ENCODE data around the gene USP49. TPM values are rescaled to one million over a fixed set of nuclear protein-coding genes. Genes with fewer than 3 reads are reported as not detected.

USP49 gene
- total RNA-seq, 4 donors from 2014 or later, result 2.3 to 7.9 (median 4.0) TPM

DNA sequence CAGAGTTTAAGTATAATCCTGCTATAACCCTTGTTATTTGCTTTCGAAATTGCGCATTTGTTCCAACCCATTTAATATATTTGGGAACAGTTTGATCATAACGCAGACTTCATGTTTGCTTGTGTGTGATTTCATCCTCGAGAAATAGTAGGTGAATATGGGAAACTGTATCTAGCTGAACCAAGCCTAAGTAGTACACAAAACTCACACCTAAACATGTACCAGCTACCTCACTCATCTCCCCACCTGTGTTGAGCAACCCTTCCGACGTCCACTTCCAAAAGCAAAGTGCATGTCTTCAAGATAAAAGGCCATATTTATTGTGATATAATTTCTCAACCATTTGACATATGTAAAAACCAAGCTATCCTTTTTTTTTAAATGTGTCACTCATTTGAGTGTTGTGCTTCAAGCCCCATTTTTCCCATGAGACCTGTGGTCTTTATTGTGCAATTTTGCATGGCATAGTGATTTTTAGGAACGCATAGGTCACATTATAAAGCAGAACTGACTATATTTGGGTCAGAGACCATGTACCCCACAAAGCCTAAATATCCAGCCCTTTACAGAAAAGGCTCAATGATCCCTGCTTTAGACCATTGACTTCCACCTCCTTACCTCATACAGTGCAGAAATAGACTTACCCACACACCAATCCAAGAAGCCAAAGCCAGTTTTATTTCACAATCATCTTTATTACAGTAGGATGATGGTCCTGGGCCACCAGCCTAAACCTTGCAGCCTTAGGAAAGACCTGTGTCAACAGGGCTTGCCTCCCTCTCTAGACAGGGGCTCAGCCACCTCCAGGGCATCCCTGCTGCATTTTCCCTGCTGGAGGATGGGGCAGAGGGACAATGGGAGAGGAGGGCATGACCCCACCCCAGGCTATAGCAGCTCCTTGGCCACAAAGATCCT, 39.4 kb upstream of the USP49 start:
- Histone ChIP-seq H3K27me3 (no peaks in the 10 kb centered on the region), H3K9me3 (no peaks in the 10 kb centered on the region), H3K4me3 (no peak overlapping the region), H3K4me1 (peaks cover 13 to 42% (median 22%) of the 10 kb centered on the region in 4 donors), H3K27ac (no peak overlapping the region), H3K36me3 (peaks cover 0 to 47% (median 18%) of the 10 kb centered on the region in 4 donors)
- TF ChIP-seq, protein P1, sequence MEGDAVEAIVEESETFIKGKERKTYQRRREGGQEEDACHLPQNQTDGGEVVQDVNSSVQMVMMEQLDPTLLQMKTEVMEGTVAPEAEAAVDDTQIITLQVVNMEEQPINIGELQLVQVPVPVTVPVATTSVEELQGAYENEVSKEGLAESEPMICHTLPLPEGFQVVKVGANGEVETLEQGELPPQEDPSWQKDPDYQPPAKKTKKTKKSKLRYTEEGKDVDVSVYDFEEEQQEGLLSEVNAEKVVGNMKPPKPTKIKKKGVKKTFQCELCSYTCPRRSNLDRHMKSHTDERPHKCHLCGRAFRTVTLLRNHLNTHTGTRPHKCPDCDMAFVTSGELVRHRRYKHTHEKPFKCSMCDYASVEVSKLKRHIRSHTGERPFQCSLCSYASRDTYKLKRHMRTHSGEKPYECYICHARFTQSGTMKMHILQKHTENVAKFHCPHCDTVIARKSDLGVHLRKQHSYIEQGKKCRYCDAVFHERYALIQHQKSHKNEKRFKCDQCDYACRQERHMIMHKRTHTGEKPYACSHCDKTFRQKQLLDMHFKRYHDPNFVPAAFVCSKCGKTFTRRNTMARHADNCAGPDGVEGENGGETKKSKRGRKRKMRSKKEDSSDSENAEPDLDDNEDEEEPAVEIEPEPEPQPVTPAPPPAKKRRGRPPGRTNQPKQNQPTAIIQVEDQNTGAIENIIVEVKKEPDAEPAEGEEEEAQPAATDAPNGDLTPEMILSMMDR (IDR thresholded peaks at IDR 0.05), result no peak
- TF ChIP-seq EP300 (IDR thresholded peaks at IDR 0.05; ENCODE audit: low read depth) (no peak), POLR2A (IDR thresholded peaks at IDR 0.05) (no peak), POLR2AphosphoS5 (IDR thresholded peaks at IDR 0.05) (no peak)
- in situ Hi-C loops (cut with MboI; ENCODE audit: low pct_ligation_motif_present in 1 of 4, low pct_unique_long_range_greater_than_20kb in 1 of 4, low sequenced_read_pairs in 3 of 4), result loop anchor here in 2 of 4 donors (10.0 to 25.0 kb wide), 2 partner anchors 110 to 278 kb away; partner anchors contain the start of gene MRPS10 (in 1 of the 2)
- DNase-seq, result no peak
- intact Hi-C loops (cut with DNase I; ENCODE audit: low total_unique reads), result loop anchor here (5.0 kb wide), 1 partner anchor 108 kb away; no protein-coding TSS in a partner anchor
- WGBS, 2 donors (ENCODE audit: low coverage in 1 of 2), result 75 to 77% methylated on average over 7 of the region's 7 CpGs

DNA sequence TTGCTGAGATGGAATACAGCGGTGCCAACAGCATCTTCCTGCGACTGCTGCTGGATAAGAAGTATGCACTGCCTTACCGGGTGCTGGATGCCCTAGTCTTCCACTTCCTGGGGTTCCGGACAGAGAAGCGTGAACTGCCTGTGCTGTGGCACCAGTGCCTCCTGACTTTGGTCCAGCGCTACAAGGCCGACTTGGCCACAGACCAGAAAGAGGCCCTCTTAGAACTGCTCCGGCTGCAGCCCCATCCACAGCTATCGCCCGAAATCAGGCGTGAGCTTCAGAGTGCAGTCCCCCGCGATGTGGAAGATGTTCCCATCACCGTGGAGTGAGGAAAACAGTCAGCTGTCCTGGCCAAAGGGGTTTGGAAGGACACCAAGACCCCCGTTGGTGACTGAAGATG, 37.2 kb upstream of the USP49 start:
- TF ChIP-seq POLR2A (IDR thresholded peaks at IDR 0.05) (no peak), EP300 (IDR thresholded peaks at IDR 0.05; ENCODE audit: low read depth) (no peak), POLR2AphosphoS5 (IDR thresholded peaks at IDR 0.05) (no peak)
- TF ChIP-seq, protein P1 (IDR thresholded peaks at IDR 0.05), result no peak
- Histone ChIP-seq H3K4me3 (no peak overlapping the region), H3K27ac (no peak overlapping the region), H3K36me3 (peaks cover 0 to 60% (median 24%) of the 10 kb centered on the region in 4 donors), H3K4me1 (peaks cover 0 to 23% (median 9%) of the 10 kb centered on the region in 4 donors), H3K27me3 (no peaks in the 10 kb centered on the region), H3K9me3 (no peaks in the 10 kb centered on the region)
- 80 to 89% methylated on average over 1 to 15 of the region's 15 CpGs for WGBS, 2 donors (ENCODE audit: low coverage in 1 of 2)
- in situ Hi-C loops (cut with MboI; ENCODE audit: low pct_ligation_motif_present in 1 of 4, low pct_unique_long_range_greater_than_20kb in 1 of 4, low sequenced_read_pairs in 3 of 4) (loop anchor here in 2 of 4 donors (10.0 to 25.0 kb wide), 2 partner anchors 112 to 280 kb away; partner anchors contain the start of gene MRPS10 (in 1 of the 2)), intact Hi-C loops (cut with DNase I; ENCODE audit: low total_unique reads) (no loop called here)
- no peak for DNase-seq

DNA sequence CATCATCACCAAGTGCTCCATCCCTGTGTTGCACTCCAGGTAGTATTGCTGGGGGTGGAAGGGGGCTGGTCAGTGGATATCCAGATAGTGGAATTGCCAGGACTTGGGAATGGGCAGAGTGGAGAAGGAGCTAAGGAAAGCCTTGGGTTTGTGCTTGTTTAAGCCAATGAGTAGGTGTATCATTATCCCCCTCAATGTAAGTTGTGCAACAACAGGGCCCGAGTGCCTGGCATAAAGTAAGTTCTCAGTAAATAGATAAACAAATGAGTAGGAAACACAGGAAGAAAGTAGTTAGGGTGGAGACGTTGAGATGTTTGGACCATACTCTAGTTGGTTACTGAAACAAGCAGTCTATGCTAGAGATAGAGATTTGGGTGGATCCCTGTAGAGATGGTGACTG, 36.6 kb upstream of the USP49 start:
- no peak overlapping the region for H3K4me3 ChIP-seq
- peaks cover 0 to 17% (median 6%) of the 10 kb centered on the region in 4 donors for H3K4me1 ChIP-seq
- H3K9me3 ChIP-seq, result no peaks in the 10 kb centered on the region
- in situ Hi-C loops (cut with MboI; ENCODE audit: low pct_ligation_motif_present in 1 of 4, low pct_unique_long_range_greater_than_20kb in 1 of 4, low sequenced_read_pairs in 3 of 4), result loop anchor here in 2 of 4 donors (10.0 to 25.0 kb wide), 2 partner anchors 113 to 281 kb away; partner anchors contain the start of gene MRPS10 (in 1 of the 2)
- intact Hi-C loops (cut with DNase I; ENCODE audit: low total_unique reads), result no loop called here
- DNase-seq, result no peak
- TF ChIP-seq POLR2A (IDR thresholded peaks at IDR 0.05) (no peak), EP300 (IDR thresholded peaks at IDR 0.05; ENCODE audit: low read depth) (no peak), POLR2AphosphoS5 (IDR thresholded peaks at IDR 0.05) (no peak)
- TF ChIP-seq, protein P1 (IDR thresholded peaks at IDR 0.05), result no peak
- H3K27ac ChIP-seq, result no peak overlapping the region
- 49 to 66% methylated on average over 2 of the region's 2 CpGs for WGBS, 2 donors (ENCODE audit: low coverage in 1 of 2)
- no peaks in the 10 kb centered on the region for H3K27me3 ChIP-seq
- H3K36me3 ChIP-seq, result peaks cover 0 to 60% (median 24%) of the 10 kb centered on the region in 4 donors

- Histone ChIP-seq H3K36me3 (peaks cover 0 to 50% (median 19%) of the 10 kb centered on the region in 4 donors), H3K27me3 (no peaks in the 10 kb centered on the region), H3K4me3 (no peak overlapping the region), H3K9me3 (no peaks in the 10 kb centered on the region), H3K27ac (no peak overlapping the region), H3K4me1 (no peaks in the 10 kb centered on the region)
- intact Hi-C loops (cut with DNase I; ENCODE audit: low total_unique reads) (no loop called here), in situ Hi-C loops (cut with MboI; ENCODE audit: low pct_ligation_motif_present in 1 of 4, low pct_unique_long_range_greater_than_20kb in 1 of 4, low sequenced_read_pairs in 3 of 4) (loop anchor here in 2 of 4 donors (10.0 to 25.0 kb wide), 2 partner anchors 115 to 282 kb away; partner anchors contain the start of gene MRPS10 (in 1 of the 2))
- no peak for TF ChIP-seq EP300 (IDR thresholded peaks at IDR 0.05; ENCODE audit: low read depth)
- no peak for TF ChIP-seq POLR2A (IDR thresholded peaks at IDR 0.05)
- TF ChIP-seq, protein P1 (IDR thresholded peaks at IDR 0.05), result no peak
- no peak for TF ChIP-seq POLR2AphosphoS5 (IDR thresholded peaks at IDR 0.05)
- 80% methylated on average over 6 of the region's 6 CpGs; no CpG with 5 or more reads in 1 of the 2 donors for WGBS, 2 donors (ENCODE audit: low coverage in 1 of 2)
- no peak for DNase-seq
Measured at GRCh38 chr6:41929924-41930323, 34.7 kb upstream of the USP49 start.

All from transverse colon (tissue), 4 donors.